GM18520 (cell line): ENCODE measurements around the gene BPGM.

ENCODE experiments used
- ATAC-seq: cut with Tn5 transposase; IDR thresholded peaks from one replicate; pipeline ENCODE4 v1.9.1; 2021; ENCODE audit not compliant: unreplicated experiment

Gene BPGM

GRCh38 chr7:134646425-134647305, at the start of gene BPGM:
BPGM (plus strand) TSS chr7:134646853; CDS start chr7:134661508, 14,655 bp downstream.
- peak; percentile 98 for ATAC-seq

GRCh38 chr7:134599371-134599770, 47.3 kb upstream of the BPGM start:
- ATAC-seq: no peak

- ATAC-seq: no peak
Measured at GRCh38 chr7:134601459-134601858, 45.2 kb upstream of the BPGM start.

GRCh38 chr7:134602881-134603451, 43.7 kb upstream of the BPGM start:
- ATAC-seq: no peak

- ATAC-seq: peak; percentile 48
Measured at GRCh38 chr7:134605978-134606923, 40.4 kb upstream of the BPGM start.

- ATAC-seq: no peak
Measured at GRCh38 chr7:134611611-134612151, 35.0 kb upstream of the BPGM start.

GRCh38 chr7:134612197-134612596, 34.5 kb upstream of the BPGM start:
- ATAC-seq: no peak

- no peak for ATAC-seq
Measured at GRCh38 chr7:134613623-134614347, 32.9 kb upstream of the BPGM start.

GRCh38 chr7:134616611-134617010, 30.0 kb upstream of the BPGM start:
- no peak for ATAC-seq

- no peak for ATAC-seq
Measured at GRCh38 chr7:134618756-134619530, 27.7 kb upstream of the BPGM start.

- ATAC-seq: no peak
Measured at GRCh38 chr7:134619627-134620331, 26.9 kb upstream of the BPGM start.

GRCh38 chr7:134622303-134622995, 24.2 kb upstream of the BPGM start:
- no peak for ATAC-seq

GRCh38 chr7:134623193-134623592, 23.5 kb upstream of the BPGM start:
- ATAC-seq: no peak

GRCh38 chr7:134625550-134625949, 21.1 kb upstream of the BPGM start:
- no peak for ATAC-seq

- ATAC-seq: no peak
Measured at GRCh38 chr7:134627109-134627774, 19.4 kb upstream of the BPGM start.

- no peak for ATAC-seq
Measured at GRCh38 chr7:134627775-134628153, 18.9 kb upstream of the BPGM start.

- no peak for ATAC-seq
Measured at GRCh38 chr7:134629445-134629844, 17.2 kb upstream of the BPGM start.

GRCh38 chr7:134630237-134630636, 16.4 kb upstream of the BPGM start:
- no peak for ATAC-seq
